ENCODE measurements around the gene SHISAL2A. TPM values are rescaled to one million over a fixed set of nuclear protein-coding genes. Genes with fewer than 3 reads are reported as not detected.

Gene SHISAL2A
- total and polyA plus RNA-seq, 2 of the 13 experiments (the other 11 are each of a cell fraction or from before 2014, with no cell fraction given) = not detected

GRCh38 chr1:52697795-52698674, 65.1 kb downstream of the SHISAL2A start, which contains the start of gene COA7 (continued):
- TF ChIP-seq KLF12 (CRISPR knock-in tag; IDR thresholded peaks at IDR 0.05; ENCODE audit: borderline replicate concordance) = peak; percentile 87
- peak; percentile 26 for TF ChIP-seq FOXA3 (CRISPR knock-in tag; IDR thresholded peaks at IDR 0.05)
- peak; percentile 62; the same call in 1 of the 2 replicates for TF ChIP-seq ZBTB3 (CRISPR knock-in tag; IDR thresholded peaks at IDR 0.05; ENCODE audit: borderline replicate concordance, low read depth)
- TF ChIP-seq GLI4 (CRISPR knock-in tag; IDR thresholded peaks at IDR 0.05; ENCODE audit: borderline replicate concordance) = peak; percentile 93; the same call in 1 of the 2 replicates
- TF ChIP-seq TCF7L2 (IDR thresholded peaks at IDR 0.05; ENCODE audit: low read depth, low read length) = no peak
- TF ChIP-seq TFE3 (CRISPR knock-in tag; IDR thresholded peaks at IDR 0.05) = peak; percentile 90
- no peak for TF ChIP-seq FUBP1 (CRISPR knock-in tag; IDR thresholded peaks at IDR 0.05; ENCODE audit: borderline replicate concordance)
- no peak; the same call in 1 of the 2 replicates for TF ChIP-seq HMG20A (CRISPR knock-in tag; IDR thresholded peaks at IDR 0.05; ENCODE audit: borderline replicate concordance)
- TF ChIP-seq ONECUT2 (CRISPR knock-in tag; IDR thresholded peaks at IDR 0.05) = 0 out of 2 replicates have a peak, but pooled peaks have one; percentile 61
- TF ChIP-seq NFATC3 (CRISPR knock-in tag; IDR thresholded peaks at IDR 0.05) = peak; percentile 33; the same call in 1 of the 2 replicates
- peak; percentile 79; the same call in 1 of the 2 replicates for TF ChIP-seq ZSCAN25 (CRISPR knock-in tag; IDR thresholded peaks at IDR 0.05)
- no peak; the same call in 1 of the 2 replicates for TF ChIP-seq NR2F2 (IDR thresholded peaks at IDR 0.05; ENCODE audit: borderline replicate concordance, low read depth)
- peak; percentile 74 for TF ChIP-seq REXO4 (CRISPR knock-in tag; IDR thresholded peaks at IDR 0.05; ENCODE audit: borderline replicate concordance)
- no peak for TF ChIP-seq U2AF1 (optimal IDR thresholded peaks at IDR 0.05; ENCODE audit: low read depth, low read length)
- peak; percentile 85; the same call in 1 of the 2 replicates for TF ChIP-seq HOXA9 (CRISPR knock-in tag; IDR thresholded peaks at IDR 0.05; ENCODE audit: borderline replicate concordance)
- peak; percentile 78 for TF ChIP-seq MNT (IDR thresholded peaks at IDR 0.05)
- TF ChIP-seq SOX6 (IDR thresholded peaks at IDR 0.05) = no peak
- peak; percentile 43 for TF ChIP-seq SOX6 (CRISPR knock-in tag; IDR thresholded peaks at IDR 0.05)

Data from HepG2 (cell line).